Esophagus muscularis mucosa (tissue), 4 donors: Measurements from ENCODE around the gene WDR20. TPM values are rescaled to one million over a fixed set of nuclear protein-coding genes. Genes with fewer than 3 reads are reported as not detected.

Experiments used
- DNase-seq: peaks from one replicate; pipeline ENCODE4 v3.0.0-alpha.2; 2017; ENCODE audit errors: extremely low spot score
- H3K27ac ChIP-seq, 4 donors: fragments of 200-600 bp; sonication (generic); replicated peaks in 1 of 4; 1 replicate in 3 of 4; 2 replicates in 1 of 4; pipeline ENCODE4 v1.5.1; 2016 to 2019; ENCODE audit warnings: mild to moderate bottlenecking in 1 of 4
- H3K27me3 ChIP-seq, 4 donors: fragments of 200-600 bp; sonication (generic); one replicate each; pipeline versions ENCODE4 v1.5.1 to v1.6.0; 2016 to 2019
- H3K36me3 ChIP-seq, 4 donors: fragments of 200-600 bp; sonication (generic); one replicate each; pipeline ENCODE4 v1.5.1; 2016 to 2019
- H3K4me1 ChIP-seq, 4 donors: fragments of 200-600 bp; sonication (generic); one replicate each; pipeline ENCODE4 v1.5.1; 2016 to 2019
- H3K4me3 ChIP-seq, 4 donors: fragments of 200-600 bp; sonication (generic); 1 replicate in 2 of 4; 2 replicates in 2 of 4; pipeline ENCODE4 v1.5.1; 2016 to 2019; ENCODE audit warnings: mild to moderate bottlenecking in 4 of 4, moderate library complexity in 1 of 4
- H3K9me3 ChIP-seq, 4 donors: fragments of 200-600 bp; sonication (generic); 1 replicate in 3 of 4; 2 replicates in 1 of 4; pipeline ENCODE4 v1.5.1; 2016 to 2019
- EP300 ChIP-seq: sonication (generic); formaldehyde crosslinking; IDR thresholded peaks from one replicate; pipeline ENCODE4 v1.6.1; 2017; ENCODE audit warnings: antibody characterized with exemption
- POLR2A ChIP-seq: fragments of 450-650 bp; IDR thresholded peaks from one replicate; pipeline ENCODE4 v1.6.1; 2017; ENCODE audit warnings: antibody characterized with exemption, moderate library complexity, mild to moderate bottlenecking, low read depth
- POLR2AphosphoS5 ChIP-seq, 2 donors: sonication (generic); formaldehyde crosslinking; IDR thresholded peaks; one replicate each; pipeline ENCODE4 v1.6.1; 2017; ENCODE audit warnings: antibody characterized with exemption in 2 of 2
- WGBS: methylation state at CpG from one replicate; pipeline ENCODE4 v1.1.5; 2018; 5-methylcytosine and 5-hydroxymethylcytosine counted together
- intact Hi-C: fragments of 100-400 bp; cut with DNase I; formaldehyde crosslinking; loops from one replicate; pipeline ENCODE4 v1.15.1; 2023
- total RNA-seq, 4 donors: library from RNA; depleted of rRNA; stranded (reverse); fragments of >200 nt; gene quantifications; one replicate each; pipeline versions ENCODE4 v1.1.0 to v1.2.1, GENCODE V29; 2016
- TF ChIP-seq, protein P1 (sequence below), 3 experiments: fragments of 200-600 bp in 2 of 3; fragments of 450-650 bp in 1 of 3; sonication (generic) in 2 of 3; IDR thresholded peaks; one replicate each; pipeline ENCODE4 v1.5.1; 2017 to 2019; ENCODE audit warnings: antibody characterized with exemption in 3 of 3, mild to moderate bottlenecking in 2 of 3, moderate library complexity in 1 of 3

Gene WDR20
- total RNA-seq, 4 donors from 2014 or later: 16.6 to 26.6 (median 22.3) TPM

DNA sequence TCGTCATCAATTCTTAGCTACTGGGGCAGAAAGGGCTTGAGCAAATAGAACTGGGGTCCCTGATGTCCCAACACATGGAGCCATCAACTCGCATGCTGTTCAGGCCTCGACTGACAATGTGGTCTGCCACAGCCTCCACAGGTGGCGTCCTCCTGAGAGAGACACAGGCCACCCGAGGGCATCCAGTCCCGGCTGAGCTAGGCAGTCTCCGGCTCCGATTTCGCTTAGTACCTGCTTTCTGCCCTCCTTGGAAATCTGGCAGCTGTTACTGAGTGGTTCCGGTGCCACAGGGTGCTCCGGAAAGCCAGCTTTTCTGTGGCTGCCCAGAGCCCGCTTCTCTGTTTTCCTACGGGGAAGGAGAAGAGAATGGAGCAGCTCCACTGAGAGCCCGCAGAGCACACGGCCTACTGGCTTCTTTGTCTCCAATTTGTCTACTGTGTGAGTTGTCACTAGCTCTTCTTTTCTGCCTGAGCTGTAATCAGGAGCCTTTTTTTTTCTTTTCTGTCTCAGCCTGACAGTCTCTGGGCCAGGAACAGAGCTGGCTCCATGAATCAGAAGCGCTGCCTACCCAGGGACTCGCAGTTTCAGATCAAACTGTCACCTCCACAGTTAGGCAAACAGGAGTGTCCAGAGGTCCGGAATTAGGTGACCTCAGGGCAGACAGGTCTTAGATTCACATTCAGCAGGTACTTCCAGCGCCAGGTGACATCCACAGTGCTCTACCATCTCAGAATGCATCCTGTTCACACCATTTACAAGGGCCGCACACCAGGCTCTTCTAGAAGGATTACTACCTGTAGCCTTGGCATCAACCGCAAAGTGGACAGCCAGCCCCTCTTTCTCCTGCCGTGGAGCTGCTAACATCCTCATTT, 92.0 kb downstream of the WDR20 start:
- Histone ChIP-seq H3K27ac (no peak overlapping the region), H3K4me1 (peaks cover 8 to 16% (median 10%) of the 10 kb centered on the region in 4 donors), H3K36me3 (peaks cover 4 to 47% (median 35%) of the 10 kb centered on the region in 4 donors), H3K4me3 (no peak overlapping the region), H3K9me3 (no peaks in the 10 kb centered on the region), H3K27me3 (no peaks in the 10 kb centered on the region)
- intact Hi-C loops: no loop called here
- TF ChIP-seq, protein P1, sequence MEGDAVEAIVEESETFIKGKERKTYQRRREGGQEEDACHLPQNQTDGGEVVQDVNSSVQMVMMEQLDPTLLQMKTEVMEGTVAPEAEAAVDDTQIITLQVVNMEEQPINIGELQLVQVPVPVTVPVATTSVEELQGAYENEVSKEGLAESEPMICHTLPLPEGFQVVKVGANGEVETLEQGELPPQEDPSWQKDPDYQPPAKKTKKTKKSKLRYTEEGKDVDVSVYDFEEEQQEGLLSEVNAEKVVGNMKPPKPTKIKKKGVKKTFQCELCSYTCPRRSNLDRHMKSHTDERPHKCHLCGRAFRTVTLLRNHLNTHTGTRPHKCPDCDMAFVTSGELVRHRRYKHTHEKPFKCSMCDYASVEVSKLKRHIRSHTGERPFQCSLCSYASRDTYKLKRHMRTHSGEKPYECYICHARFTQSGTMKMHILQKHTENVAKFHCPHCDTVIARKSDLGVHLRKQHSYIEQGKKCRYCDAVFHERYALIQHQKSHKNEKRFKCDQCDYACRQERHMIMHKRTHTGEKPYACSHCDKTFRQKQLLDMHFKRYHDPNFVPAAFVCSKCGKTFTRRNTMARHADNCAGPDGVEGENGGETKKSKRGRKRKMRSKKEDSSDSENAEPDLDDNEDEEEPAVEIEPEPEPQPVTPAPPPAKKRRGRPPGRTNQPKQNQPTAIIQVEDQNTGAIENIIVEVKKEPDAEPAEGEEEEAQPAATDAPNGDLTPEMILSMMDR (IDR thresholded peaks at IDR 0.05): no peak
- no peak for TF ChIP-seq POLR2AphosphoS5 (IDR thresholded peaks at IDR 0.05)
- no peak for TF ChIP-seq EP300
- no peak for TF ChIP-seq POLR2A
- DNase-seq: no peak
- 90% methylated on average over 20 of the region's 22 CpGs for WGBS

DNA sequence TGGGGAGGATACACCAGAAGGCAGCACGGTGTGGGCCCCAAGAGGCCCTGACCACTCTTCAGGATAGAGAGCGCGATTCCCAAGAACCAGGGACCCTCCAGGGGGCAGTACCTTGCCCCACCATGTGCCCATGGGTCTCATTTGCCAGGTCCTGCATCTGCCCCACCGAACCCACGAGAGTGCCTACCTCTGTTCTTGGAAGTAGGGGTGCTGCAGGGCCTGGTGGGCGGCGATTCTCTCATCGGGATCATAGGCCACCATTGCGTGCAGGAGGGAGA, 92.6 kb downstream of the WDR20 start:
- TF ChIP-seq POLR2AphosphoS5 (IDR thresholded peaks at IDR 0.05) (no peak), POLR2A (no peak), EP300 (no peak)
- TF ChIP-seq, protein P1 (IDR thresholded peaks at IDR 0.05): no peak
- peaks cover 8 to 16% (median 10%) of the 10 kb centered on the region in 4 donors for H3K4me1 ChIP-seq
- 92% methylated on average over 9 of the region's 9 CpGs for WGBS
- H3K9me3 ChIP-seq: no peaks in the 10 kb centered on the region
- H3K27ac ChIP-seq: no peak overlapping the region
- no peak for DNase-seq
- intact Hi-C loops: no loop called here
- H3K36me3 ChIP-seq: peaks cover 4 to 47% (median 35%) of the 10 kb centered on the region in 4 donors
- no peak overlapping the region for H3K4me3 ChIP-seq
- no peaks in the 10 kb centered on the region for H3K27me3 ChIP-seq

DNA sequence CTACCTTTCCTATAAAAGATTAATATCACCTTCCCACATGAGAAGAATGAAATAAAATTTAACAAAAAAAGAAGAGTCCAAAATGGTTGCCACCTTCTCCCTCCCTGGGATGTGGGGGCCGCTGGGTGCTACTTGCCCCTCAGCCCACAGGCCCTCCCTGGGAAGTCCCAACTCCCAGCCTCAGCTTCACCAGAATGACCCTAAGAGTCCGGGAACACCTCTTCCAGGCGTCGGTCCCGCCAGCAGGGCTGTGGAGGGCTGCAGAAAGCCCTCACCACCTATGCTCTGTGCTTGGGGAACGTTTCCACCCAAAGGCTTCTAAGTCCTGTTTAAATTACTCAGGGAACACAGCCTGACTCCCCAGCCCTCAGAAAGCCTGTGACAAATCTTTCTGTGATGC, 93.4 kb downstream of the WDR20 start:
- 88% methylated on average over 6 of the region's 6 CpGs for WGBS
- peaks cover 8 to 16% (median 10%) of the 10 kb centered on the region in 4 donors for H3K4me1 ChIP-seq
- DNase-seq: no peak
- H3K4me3 ChIP-seq: no peak overlapping the region
- intact Hi-C loops: no loop called here
- H3K27me3 ChIP-seq: no peaks in the 10 kb centered on the region
- no peaks in the 10 kb centered on the region for H3K9me3 ChIP-seq
- peaks cover 4 to 47% (median 35%) of the 10 kb centered on the region in 4 donors for H3K36me3 ChIP-seq
- H3K27ac ChIP-seq: no peak overlapping the region
- no peak for TF ChIP-seq POLR2A
- TF ChIP-seq, protein P1 (IDR thresholded peaks at IDR 0.05): no peak

DNA sequence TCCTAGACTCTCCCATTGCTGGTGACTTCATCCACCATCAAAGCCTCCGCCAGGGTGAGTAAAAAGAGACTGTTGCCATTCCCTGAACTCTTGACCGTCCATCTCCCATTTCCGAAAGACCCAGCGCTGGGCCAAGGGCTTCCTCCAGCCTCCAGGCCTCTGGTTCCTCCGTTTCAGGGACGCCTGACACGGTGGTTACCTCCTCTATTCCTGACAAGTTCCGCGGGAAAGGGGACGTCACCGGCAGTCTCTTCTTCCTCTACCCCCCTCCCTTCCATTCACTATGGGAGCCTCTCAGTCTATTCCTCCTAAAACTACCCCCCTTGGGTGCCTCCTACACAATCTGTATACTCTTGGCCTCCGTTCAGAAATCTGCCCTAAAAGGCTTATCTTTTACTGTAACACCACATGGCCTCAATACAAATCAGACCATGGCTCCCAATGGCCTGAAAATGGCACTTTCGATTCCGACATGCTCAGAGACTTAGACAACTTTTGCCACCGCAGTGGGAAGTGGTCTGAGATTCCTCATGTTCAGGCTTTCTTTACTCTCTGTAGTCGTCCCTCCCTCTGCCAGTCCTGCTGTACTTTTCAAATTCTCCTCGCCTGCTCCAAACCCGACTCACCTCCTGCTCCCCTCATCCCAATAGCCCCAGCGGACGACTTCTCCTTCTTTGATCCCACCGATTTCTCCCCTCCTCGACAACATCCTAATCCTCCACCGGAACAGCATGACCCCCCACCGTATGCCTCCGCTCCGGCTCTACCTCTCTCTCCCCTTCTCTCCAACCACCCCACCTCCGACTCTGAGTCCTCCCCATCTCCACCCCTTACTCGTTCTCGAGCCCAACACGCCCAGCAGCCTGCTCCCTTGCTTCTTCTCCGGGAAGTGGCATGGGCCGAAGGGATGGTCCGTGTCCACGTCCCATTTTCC, 94.9 kb downstream of the WDR20 start:
- 68% methylated on average over 34 of the region's 34 CpGs for WGBS
- Histone ChIP-seq H3K9me3 (no peaks in the 10 kb centered on the region), H3K36me3 (peaks cover 4 to 39% (median 29%) of the 10 kb centered on the region in 4 donors), H3K4me3 (peak overlapping the region; percentile 27 to 41 (median 30)), H3K27me3 (no peaks in the 10 kb centered on the region), H3K4me1 (peaks cover 8 to 16% (median 10%) of the 10 kb centered on the region in 4 donors), H3K27ac (peak overlapping the region in 1 of 4 donors; percentile 39)
- no peak for DNase-seq
- intact Hi-C loops: loop anchor here (2.0 to 5.0 kb wide), 2 partner anchors 80 to 288 kb away; no protein-coding TSS in a partner anchor
- TF ChIP-seq POLR2A (no peak), POLR2AphosphoS5 (IDR thresholded peaks at IDR 0.05) (no peak), EP300 (no peak)
- TF ChIP-seq, protein P1 (IDR thresholded peaks at IDR 0.05): no peak
